Measurements from ENCODE around the gene BRICD5.

DNA sequence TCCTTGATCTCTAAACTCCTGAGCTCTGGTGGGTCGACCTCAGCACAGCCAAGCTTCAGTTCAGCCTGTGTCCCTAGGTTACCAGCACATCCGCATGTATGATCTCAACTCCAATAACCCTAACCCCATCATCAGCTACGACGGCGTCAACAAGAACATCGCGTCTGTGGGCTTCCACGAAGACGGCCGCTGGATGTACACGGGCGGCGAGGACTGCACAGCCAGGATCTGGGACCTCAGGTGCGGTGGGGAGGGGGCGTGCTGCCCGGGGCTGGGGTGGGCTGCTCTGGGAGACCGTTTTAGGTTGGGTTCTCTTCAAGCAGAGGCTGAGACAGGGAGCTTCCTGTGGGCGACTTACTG is 4.3 kb downstream of the BRICD5 start:
- no peak for TF ChIP-seq POLR2A (IDR thresholded peaks at IDR 0.05; ENCODE audit: low read length)
- no peak for TF ChIP-seq GATA1 (IDR thresholded peaks at IDR 0.05; ENCODE audit: low read depth, low read length)

Data from erythroblast (primary cell).